ENCODE data around the gene MRAP.

DNA sequence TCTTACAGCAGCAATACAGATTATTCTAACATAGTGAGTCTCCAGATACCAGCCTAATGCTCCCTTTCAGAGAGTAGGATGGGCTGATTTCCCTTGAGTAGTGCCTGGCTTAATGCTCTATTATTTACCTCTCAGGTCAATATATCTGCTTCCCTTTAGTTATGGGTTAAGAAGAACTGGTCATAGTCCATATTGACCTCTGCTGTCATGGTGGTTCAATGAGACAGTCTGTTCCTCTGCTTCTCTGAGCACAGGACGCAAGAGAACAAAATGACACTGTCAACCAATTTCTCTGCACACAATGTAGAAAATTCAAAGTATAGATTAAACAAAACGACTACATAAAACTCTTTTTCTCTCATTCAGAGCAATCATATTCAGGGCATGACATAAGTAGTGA is 2.9 kb downstream of the MRAP start:
- TF ChIP-seq SUPT20H (IDR thresholded peaks at IDR 0.05; ENCODE audit: borderline replicate concordance, control insufficient read depth, low read depth, low read length) (no peak), RAD21 (IDR thresholded peaks at IDR 0.05; ENCODE audit: insufficient read depth, low read depth, low read length) (no peak)
